ENCODE data around the gene ZCWPW1. TPM values are rescaled to one million over a fixed set of nuclear protein-coding genes. Genes with fewer than 3 reads are reported as not detected.

Gene ZCWPW1
- total and polyA plus RNA-seq, 2 experiments from 2014 or later, result 2.2 to 3.3 TPM

GRCh38 chr7:100413346-100413745 is 15.2 kb downstream of the ZCWPW1 start:
- TF ChIP-seq EZH2phosphoT487 (IDR thresholded peaks at IDR 0.05; ENCODE audit: low read depth, severe bottlenecking, unreplicated experiment), result no peak
- no peaks in the 10 kb centered on the region for H3K36me3 ChIP-seq (replicated peaks; ENCODE audit: insufficient read depth, low read depth)
- no peak overlapping the region for H3K4me3 ChIP-seq
- H4K20me1 ChIP-seq (ENCODE audit: insufficient read depth, poor library complexity, severe bottlenecking), result no peaks in the 10 kb centered on the region
- no peaks in the 10 kb centered on the region for H3K79me2 ChIP-seq
- no peaks in the 10 kb centered on the region for H3K9me2 ChIP-seq (replicated peaks; ENCODE audit: insufficient read depth)
- H3K4me2 ChIP-seq, result no peak overlapping the region
- no peaks in the 10 kb centered on the region for H3K4me1 ChIP-seq (ENCODE audit: insufficient read depth)
- no peaks in the 10 kb centered on the region for H3K27me3 ChIP-seq
- no peaks in the 10 kb centered on the region for H3K9me3 ChIP-seq (ENCODE audit: low read depth)
- no peak overlapping the region for H2AFZ ChIP-seq
- H3K27ac ChIP-seq, result no peak overlapping the region
- DNase-seq (ENCODE audit: low spot score), result no peak

- no peak overlapping the region for H3K27ac ChIP-seq
- no peak overlapping the region for H3K4me3 ChIP-seq
- 93% methylated on average over 6 of the region's 6 CpGs for WGBS (ENCODE audit: low lambda C conversion rate, missing lambda C conversion rate)
- H3K4me1 ChIP-seq (ENCODE audit: insufficient read depth), result no peaks in the 10 kb centered on the region
- no peaks in the 10 kb centered on the region for H3K79me2 ChIP-seq
- DNase-seq (ENCODE audit: low spot score), result no peak
- H3K9me3 ChIP-seq (ENCODE audit: low read depth), result no peaks in the 10 kb centered on the region
- no peak for TF ChIP-seq EZH2 (IDR thresholded peaks at IDR 0.05; ENCODE audit: borderline replicate concordance)
- no peak for TF ChIP-seq CTCF (IDR thresholded peaks at IDR 0.05; ENCODE audit: poor library complexity)
- no peak for TF ChIP-seq EZH2phosphoT487 (IDR thresholded peaks at IDR 0.05; ENCODE audit: low read depth, severe bottlenecking, unreplicated experiment)
- no peaks in the 10 kb centered on the region for H3K9me2 ChIP-seq (replicated peaks; ENCODE audit: insufficient read depth)
- H3K4me2 ChIP-seq, result no peak overlapping the region
- H4K20me1 ChIP-seq (ENCODE audit: insufficient read depth, poor library complexity, severe bottlenecking), result no peaks in the 10 kb centered on the region
- H2AFZ ChIP-seq, result no peak overlapping the region
- H3K36me3 ChIP-seq (replicated peaks; ENCODE audit: insufficient read depth, low read depth), result no peaks in the 10 kb centered on the region
- no peaks in the 10 kb centered on the region for H3K27me3 ChIP-seq
These were observed 17.4 kb downstream of the ZCWPW1 start for GRCh38 chr7:100411101-100411500.

GRCh38 chr7:100407285-100408180 is 21.0 kb downstream of the ZCWPW1 start:
- no peaks in the 10 kb centered on the region for H3K79me2 ChIP-seq
- H3K27ac ChIP-seq, result no peak overlapping the region
- peak; percentile 73 for DNase-seq (ENCODE audit: low spot score)
- H3K36me3 ChIP-seq (replicated peaks; ENCODE audit: insufficient read depth, low read depth), result no peaks in the 10 kb centered on the region
- 47% methylated on average over 12 of the region's 12 CpGs for WGBS (ENCODE audit: low lambda C conversion rate, missing lambda C conversion rate)
- no peaks in the 10 kb centered on the region for H3K27me3 ChIP-seq
- no peak overlapping the region for H2AFZ ChIP-seq
- H3K9me2 ChIP-seq (replicated peaks; ENCODE audit: insufficient read depth), result no peaks in the 10 kb centered on the region
- H4K20me1 ChIP-seq (ENCODE audit: insufficient read depth, poor library complexity, severe bottlenecking), result no peaks in the 10 kb centered on the region
- no peaks in the 10 kb centered on the region for H3K4me1 ChIP-seq (ENCODE audit: insufficient read depth)
- H3K4me3 ChIP-seq, result no peak overlapping the region
- no peak overlapping the region for H3K4me2 ChIP-seq
- no peaks in the 10 kb centered on the region for H3K9me3 ChIP-seq (ENCODE audit: low read depth)
- TF ChIP-seq CTCF (IDR thresholded peaks at IDR 0.05; ENCODE audit: poor library complexity), result peak; percentile 59
- no peak for TF ChIP-seq EZH2phosphoT487 (IDR thresholded peaks at IDR 0.05; ENCODE audit: low read depth, severe bottlenecking, unreplicated experiment)
- TF ChIP-seq EZH2 (IDR thresholded peaks at IDR 0.05; ENCODE audit: borderline replicate concordance), result no peak

- H3K9me3 ChIP-seq (ENCODE audit: low read depth), result no peaks in the 10 kb centered on the region
- no peaks in the 10 kb centered on the region for H3K9me2 ChIP-seq (replicated peaks; ENCODE audit: insufficient read depth)
- DNase-seq (ENCODE audit: low spot score), result no peak
- H4K20me1 ChIP-seq (ENCODE audit: insufficient read depth, poor library complexity, severe bottlenecking), result no peaks in the 10 kb centered on the region
- H3K36me3 ChIP-seq (replicated peaks; ENCODE audit: insufficient read depth, low read depth), result no peaks in the 10 kb centered on the region
- no peak overlapping the region for H2AFZ ChIP-seq
- H3K4me1 ChIP-seq (ENCODE audit: insufficient read depth), result no peaks in the 10 kb centered on the region
- WGBS (ENCODE audit: low lambda C conversion rate, missing lambda C conversion rate), result 53% methylated on average over 6 of the region's 6 CpGs
- no peak overlapping the region for H3K4me3 ChIP-seq
- H3K79me2 ChIP-seq, result no peaks in the 10 kb centered on the region
- TF ChIP-seq EZH2phosphoT487 (IDR thresholded peaks at IDR 0.05; ENCODE audit: low read depth, severe bottlenecking, unreplicated experiment) (no peak), CTCF (IDR thresholded peaks at IDR 0.05; ENCODE audit: poor library complexity) (no peak), EZH2 (IDR thresholded peaks at IDR 0.05; ENCODE audit: borderline replicate concordance) (no peak)
- no peak overlapping the region for H3K27ac ChIP-seq
- H3K27me3 ChIP-seq, result no peaks in the 10 kb centered on the region
- no peak overlapping the region for H3K4me2 ChIP-seq
These were observed 21.7 kb downstream of the ZCWPW1 start for GRCh38 chr7:100406767-100407166.
